HCT116 (cell line): ENCODE data around the gene IFI35. TPM values are rescaled to one million over a fixed set of nuclear protein-coding genes. Genes with fewer than 3 reads are reported as not detected.

Experiments
- ATAC-seq: fragments of 200-7000 bp; cut with Tn5 transposase; 2 replicates; pipeline ENCODE4 v1.9.1; 2020; ENCODE audit warnings: mild to moderate bottlenecking, moderate library complexity
- BruUV-seq: library from RNA; stranded (reverse); fragments of 400-500 nt; replicated peaks from 2 replicates; lab custom pipeline; 2021; lab: Mats Ljungman, UMichigan
- CTCF ChIA-PET: fragments of 300-600 bp; sonication (Branson Sonifier 250); formaldehyde crosslinking; loops from one replicate; lab custom pipeline; 2021; ENCODE audit warnings: antibody characterized with exemption; lab: Charles Lee
- POLR2A ChIA-PET: fragments of 300-600, 350-600 bp; sonication (Branson Sonifier 250); formaldehyde crosslinking; loops from one replicate; lab custom pipeline; 2021; ENCODE audit warnings: antibody characterized with exemption; lab: Charles Lee
- RAD21 ChIA-PET, 2 experiments: fragments of 300-600 bp; sonication (Branson Sonifier 250); formaldehyde crosslinking; loops; one replicate each; lab custom pipeline; 2023; ENCODE audit warnings: low total read pairs in 2 of 2; ENCODE audit not compliant: uncharacterized antibody in 2 of 2, unreplicated experiment in 2 of 2, low non-redundant PET in 1 of 2; lab: Charles Lee
- DNase-seq: peaks from one replicate; pipeline ENCODE4 v3.0.0-alpha.2; 2010; ENCODE audit warnings: low read depth, low spot score
- H2AFZ ChIP-seq: fragments of 200-600 bp; shearing (Covaris generic), sonication (generic); 2 replicates; pipeline ENCODE4 v1.6.1; 2017; ENCODE audit warnings: low read depth, mixed run types, mixed read lengths, antibody characterized with exemption, low read length; ENCODE audit not compliant: poor library complexity, severe bottlenecking
- H3K27ac ChIP-seq: 2 replicates; pipeline ENCODE4 v1.5.1; 2012; ENCODE audit warnings: low read depth, low read length
- H3K27me3 ChIP-seq: fragments of 200-600 bp; sonication (generic); 2 replicates; pipeline ENCODE4 v1.6.1; 2016; ENCODE audit warnings: mixed run types, low read length, mixed read lengths; ENCODE audit not compliant: insufficient read depth
- H3K36me3 ChIP-seq, 2 experiments: fragments of 200-500 bp in 1 of 2; fragments of 200-600 bp in 1 of 2; sonication (Bioruptor generic) in 1 of 2; sonication (generic) in 1 of 2; 2 replicates each; pipeline versions ENCODE4 v1.5.1 to v1.6.1; 2014 to 2016; ENCODE audit warnings: low read length in 2 of 2, inconsistent platforms in 1 of 2, mixed read lengths in 1 of 2, mixed run types in 1 of 2; ENCODE audit not compliant: insufficient read depth in 2 of 2, control insufficient read depth in 1 of 2
- H3K4me1 ChIP-seq, 2 experiments: fragments of 200-600 bp in 1 of 2; sonication (generic) in 1 of 2; 2 replicates each; pipeline versions ENCODE4 v1.5.1 to v1.6.1; 2012 to 2017; ENCODE audit warnings: low read length in 2 of 2, inconsistent platforms in 1 of 2, mild to moderate bottlenecking in 1 of 2, mixed read lengths in 1 of 2, mixed run types in 1 of 2, moderate library complexity in 1 of 2; ENCODE audit not compliant: insufficient read depth in 2 of 2, control insufficient read depth in 1 of 2
- H3K4me2 ChIP-seq: fragments of 200-600 bp; sonication (generic); 2 replicates; pipeline ENCODE4 v1.6.1; 2017; ENCODE audit warnings: mixed run types, low read length, mixed read lengths
- H3K4me3 ChIP-seq, 2 experiments: fragments of 200-600 bp in 1 of 2; sonication (generic) in 1 of 2; replicated peaks in 1 of 2; 2 replicates each; pipeline ENCODE4 v1.5.1; 2011 to 2016; ENCODE audit warnings: low read length in 2 of 2, control low read depth in 1 of 2, low read depth in 1 of 2, mild to moderate bottlenecking in 1 of 2, mixed read lengths in 1 of 2, mixed run types in 1 of 2
- H3K79me2 ChIP-seq: fragments of 200-600 bp; sonication (generic); 2 replicates; pipeline ENCODE4 v1.6.1; 2017; ENCODE audit warnings: mild to moderate bottlenecking, mixed run types, low read length, moderate library complexity, mixed read lengths; ENCODE audit not compliant: insufficient read depth
- H3K9ac ChIP-seq: fragments of 200-600 bp; sonication (generic); 2 replicates; pipeline ENCODE4 v1.6.1; 2016; ENCODE audit warnings: low read length, mixed read lengths
- H3K9me2 ChIP-seq: fragments of 200-600 bp; sonication (generic), shearing (Covaris generic); 2 replicates; pipeline ENCODE4 v1.6.1; 2017; ENCODE audit warnings: mixed run types, mild to moderate bottlenecking, moderate library complexity; ENCODE audit not compliant: insufficient read depth
- H3K9me3 ChIP-seq, 2 experiments: fragments of 200-500 bp in 1 of 2; fragments of 200-600 bp in 1 of 2; sonication (Bioruptor generic) in 1 of 2; sonication (generic) in 1 of 2; 2 replicates each; pipeline ENCODE4 v1.6.1; 2014 to 2017; ENCODE audit warnings: low read length in 2 of 2, mixed read lengths in 2 of 2, inconsistent platforms in 1 of 2, low read depth in 1 of 2, mild to moderate bottlenecking in 1 of 2, mixed run types in 1 of 2, moderate library complexity in 1 of 2; ENCODE audit not compliant: control insufficient read depth in 1 of 2, insufficient read depth in 1 of 2
- H4K20me1 ChIP-seq: fragments of 200-600 bp; sonication (generic), shearing (Covaris generic); 2 replicates; pipeline ENCODE4 v1.6.1; 2017; ENCODE audit warnings: mixed run types, mild to moderate bottlenecking, moderate library complexity; ENCODE audit not compliant: insufficient read depth
- CBX3 ChIP-seq: IDR thresholded peaks from 2 replicates; pipeline ENCODE4 v1.6.1; 2012; ENCODE audit warnings: low read depth
- FOSL1 ChIP-seq: IDR thresholded peaks from 2 replicates; pipeline ENCODE4 v1.6.1; 2012; ENCODE audit warnings: low read depth
- MAX ChIP-seq: IDR thresholded peaks from 2 replicates; pipeline ENCODE4 v1.6.1; 2012
- POLR2A ChIP-seq: IDR thresholded peaks from 2 replicates; pipeline ENCODE4 v1.7.0; 2011; ENCODE audit warnings: borderline replicate concordance; ENCODE audit not compliant: insufficient read depth, insufficient read length; ENCODE audit errors: extremely low read depth
- POLR2AphosphoS5 ChIP-seq: IDR thresholded peaks from 2 replicates; pipeline ENCODE4 v1.6.1; 2011; ENCODE audit warnings: mild to moderate bottlenecking, low read depth, low read length, moderate library complexity
- REST ChIP-seq: IDR thresholded peaks from 2 replicates; pipeline ENCODE4 v1.6.1; 2012; ENCODE audit warnings: low read depth
- TCF7L2 ChIP-seq: IDR thresholded peaks from 2 replicates; pipeline ENCODE4 v1.7.0; 2011; ENCODE audit warnings: borderline replicate concordance, inconsistent platforms; ENCODE audit not compliant: insufficient read depth, insufficient read length; ENCODE audit errors: extremely low read depth
- intact Hi-C: fragments of 100-400 bp; cut with micrococcal nuclease; formaldehyde crosslinking; loops from 2 replicates; pipeline ENCODE4 v1.10.0; 2022
- total RNA-seq: library from RNA; stranded (reverse); gene quantifications from one replicate; pipeline ENCODE4 v1.2.1, GENCODE V29; 2021; ENCODE audit not compliant: unreplicated experiment

The IFI35 gene
- total RNA-seq, 1 experiment from 2014 or later = 14.8 TPM

GRCh38 chr17:43014649-43015542, 8.3 kb downstream of the IFI35 start (continued):
- TF ChIP-seq TCF7L2 (no peak), MAX (no peak), CBX3 (no peak)

GRCh38 chr17:43015579-43015978, 9.0 kb downstream of the IFI35 start:
- intact Hi-C loops = no loop called here
- no peaks in the 10 kb centered on the region for H3K27me3 ChIP-seq
- DNase-seq = no peak
- H3K36me3 ChIP-seq = peaks cover 0 to 9% of the 10 kb centered on the region in 2 experiments; a peak in 3 of 4 replicates
- CTCF ChIA-PET = no interaction called here
- no peaks in the 10 kb centered on the region for H4K20me1 ChIP-seq
- H3K4me2 ChIP-seq = no peak overlapping the region
- no peaks in the 10 kb centered on the region for H3K9me3 ChIP-seq
- H3K9ac ChIP-seq = no peak overlapping the region
- BruUV-seq = no TSS peak
- TF ChIP-seq FOSL1 (no peak), POLR2A (no peak), POLR2AphosphoS5 (0 out of 2 replicates have a peak, but pooled peaks have one; percentile 13), MAX (no peak), REST (no peak)
- no peak overlapping the region for H3K27ac ChIP-seq
- no peaks in the 10 kb centered on the region; the same call in 1 of the 2 replicates for H3K79me2 ChIP-seq
- RAD21 ChIA-PET = no interaction called here
- H3K4me1 ChIP-seq = peaks cover 8 to 25% of the 10 kb centered on the region in 2 experiments; a peak in 3 of 4 replicates
- H3K4me3 ChIP-seq = no peak overlapping the region
- ATAC-seq = no peak
- H3K9me2 ChIP-seq = no peaks in the 10 kb centered on the region
- POLR2A ChIA-PET = no interaction called here
- H2AFZ ChIP-seq = no peak overlapping the region
